ENCODE measurements around the gene ECSCR. TPM values are rescaled to one million over a fixed set of nuclear protein-coding genes. Genes with fewer than 3 reads are reported as not detected.
"Not testable (repeated sequence)": the region's sequence is repeated elsewhere in the genome, so short reads cannot be mapped to it uniquely, and the experiment has no call there.

The ECSCR gene, protein sequence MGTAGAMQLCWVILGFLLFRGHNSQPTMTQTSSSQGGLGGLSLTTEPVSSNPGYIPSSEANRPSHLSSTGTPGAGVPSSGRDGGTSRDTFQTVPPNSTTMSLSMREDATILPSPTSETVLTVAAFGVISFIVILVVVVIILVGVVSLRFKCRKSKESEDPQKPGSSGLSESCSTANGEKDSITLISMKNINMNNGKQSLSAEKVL
- not detected in 2 replicates for total RNA-seq (2014; rRNA removed; shearing (Covaris generic); ENCODE audit: low replicate concordance)

DNA sequence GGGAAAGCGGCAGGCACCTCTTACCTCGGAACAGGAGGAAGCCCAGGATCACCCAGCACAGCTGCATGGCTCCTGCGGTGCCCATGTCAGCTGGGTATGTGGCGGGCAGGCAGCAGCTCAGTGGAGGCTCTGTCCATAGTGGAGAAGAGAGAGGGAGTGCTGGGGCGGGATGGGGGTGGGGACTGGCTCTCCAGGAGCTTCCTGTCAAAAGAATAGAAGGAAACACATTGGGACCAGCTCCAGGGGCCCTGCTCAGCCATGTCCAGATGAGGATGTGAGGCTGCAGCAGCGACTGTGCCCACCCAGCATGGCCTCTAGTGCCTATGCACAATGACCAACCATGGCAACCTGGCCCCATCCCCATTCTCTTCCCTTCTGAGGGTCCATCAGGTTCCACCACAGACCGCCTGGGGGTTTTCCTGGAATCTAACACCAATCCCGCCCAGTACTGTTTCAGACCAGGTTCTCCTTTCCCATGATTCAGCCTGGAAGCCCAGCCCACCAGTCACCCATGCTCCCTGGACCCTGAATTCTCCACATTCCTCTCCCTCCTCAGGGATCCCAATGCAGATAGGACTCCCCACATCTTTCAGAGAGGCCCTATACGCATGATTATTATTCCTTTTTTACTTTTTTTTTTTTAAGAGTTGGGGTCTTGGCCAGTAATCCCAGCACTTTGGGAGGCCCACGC is at the start of gene ECSCR:
Gene ECSCR, minus strand, starts transcription at position 158 of the 691 bp plus-strand sequence. Its CDS starts 73 bp downstream, at position 85.
- H3K9me2 ChIP-seq (replicated peaks; ENCODE audit: insufficient read depth, low read length), result no peaks in the 10 kb centered on the region
- no peak within 1 kb of the TSS for H3K27ac ChIP-seq (ENCODE audit: low read length)
- H3K36me3 ChIP-seq (ENCODE audit: insufficient read depth, low read length), result no peaks in the 10 kb centered on the region
- no peaks in the 10 kb centered on the region for H3K9me3 ChIP-seq (ENCODE audit: low read length)
- no peaks in the 10 kb centered on the region for H3K4me1 ChIP-seq (ENCODE audit: low read length)
- no peaks in the 10 kb centered on the region for H3K27me3 ChIP-seq (ENCODE audit: low read length)
- no peaks in the 10 kb centered on the region for H4K20me1 ChIP-seq (ENCODE audit: insufficient read depth, low read depth, low read length)
- H2AFZ ChIP-seq (ENCODE audit: low read length), result no peak within 1 kb of the TSS
- H3K9ac ChIP-seq (ENCODE audit: low read length), result no peak within 1 kb of the TSS
- no peak within 1 kb of the TSS for H3K4me2 ChIP-seq (ENCODE audit: low read depth, low read length, poor library complexity, severe bottlenecking)
- no peaks in the 10 kb centered on the region for H3K79me2 ChIP-seq (ENCODE audit: low read length)
- DNase-seq, result no peak
- no peak within 1 kb of the TSS for H3K4me3 ChIP-seq (ENCODE audit: low read length)

DNA sequence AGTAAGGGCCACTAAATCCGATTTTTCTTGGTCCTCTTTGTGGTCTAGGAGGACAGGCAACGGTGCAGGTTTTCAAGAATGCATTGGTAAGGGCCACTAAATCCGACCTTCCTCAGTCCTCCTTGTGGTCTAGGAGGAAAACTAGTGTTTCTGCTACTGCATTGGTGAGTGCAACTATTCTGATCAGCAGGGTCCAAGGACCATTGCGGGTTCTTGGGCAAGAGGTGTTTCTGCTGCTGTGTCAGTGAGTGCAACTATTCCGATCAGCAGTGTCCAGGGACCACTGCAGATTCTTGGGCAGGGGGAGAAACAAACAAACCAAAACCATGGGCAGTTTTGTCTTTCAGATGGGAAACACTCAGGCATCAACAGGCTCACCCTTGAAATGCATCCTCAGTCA is 42.2 kb upstream of the ECSCR start:
- H3K9me3 ChIP-seq (ENCODE audit: low read length); H3K4me3 ChIP-seq (ENCODE audit: low read length); H3K27ac ChIP-seq (ENCODE audit: low read length); H3K36me3 ChIP-seq (ENCODE audit: insufficient read depth, low read length); DNase-seq; H3K4me2 ChIP-seq (ENCODE audit: low read depth, low read length, poor library complexity, severe bottlenecking); H3K27me3 ChIP-seq (ENCODE audit: low read length); H4K20me1 ChIP-seq (ENCODE audit: insufficient read depth, low read depth, low read length); H3K79me2 ChIP-seq (ENCODE audit: low read length); H2AFZ ChIP-seq (ENCODE audit: low read length); H3K4me1 ChIP-seq (ENCODE audit: low read length); H3K9ac ChIP-seq (ENCODE audit: low read length); H3K9me2 ChIP-seq (replicated peaks; ENCODE audit: insufficient read depth, low read length): not testable (repeated sequence)

DNA sequence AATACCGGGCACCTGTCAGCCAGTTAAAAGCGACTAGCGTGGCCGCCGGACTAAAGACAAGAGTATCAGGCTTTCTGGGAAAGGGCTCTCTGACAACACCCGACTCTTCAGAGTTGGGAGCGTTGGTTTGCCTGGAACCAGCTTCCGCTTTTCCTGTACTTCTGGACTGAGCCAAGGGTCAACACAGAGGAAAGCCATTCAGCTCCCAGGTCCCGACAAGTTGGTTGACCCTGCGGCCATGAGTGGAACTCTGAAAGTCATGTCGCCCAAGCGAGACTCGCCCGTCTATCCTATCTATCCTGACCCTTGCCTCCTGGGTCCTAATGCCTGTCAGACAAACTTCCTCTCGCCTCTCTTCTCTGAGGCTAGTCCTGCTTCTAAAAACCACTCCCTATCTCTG is 41.3 kb upstream of the ECSCR start:
- not testable (repeated sequence) for H3K9ac ChIP-seq (ENCODE audit: low read length); H2AFZ ChIP-seq (ENCODE audit: low read length); H3K27ac ChIP-seq (ENCODE audit: low read length)

DNA sequence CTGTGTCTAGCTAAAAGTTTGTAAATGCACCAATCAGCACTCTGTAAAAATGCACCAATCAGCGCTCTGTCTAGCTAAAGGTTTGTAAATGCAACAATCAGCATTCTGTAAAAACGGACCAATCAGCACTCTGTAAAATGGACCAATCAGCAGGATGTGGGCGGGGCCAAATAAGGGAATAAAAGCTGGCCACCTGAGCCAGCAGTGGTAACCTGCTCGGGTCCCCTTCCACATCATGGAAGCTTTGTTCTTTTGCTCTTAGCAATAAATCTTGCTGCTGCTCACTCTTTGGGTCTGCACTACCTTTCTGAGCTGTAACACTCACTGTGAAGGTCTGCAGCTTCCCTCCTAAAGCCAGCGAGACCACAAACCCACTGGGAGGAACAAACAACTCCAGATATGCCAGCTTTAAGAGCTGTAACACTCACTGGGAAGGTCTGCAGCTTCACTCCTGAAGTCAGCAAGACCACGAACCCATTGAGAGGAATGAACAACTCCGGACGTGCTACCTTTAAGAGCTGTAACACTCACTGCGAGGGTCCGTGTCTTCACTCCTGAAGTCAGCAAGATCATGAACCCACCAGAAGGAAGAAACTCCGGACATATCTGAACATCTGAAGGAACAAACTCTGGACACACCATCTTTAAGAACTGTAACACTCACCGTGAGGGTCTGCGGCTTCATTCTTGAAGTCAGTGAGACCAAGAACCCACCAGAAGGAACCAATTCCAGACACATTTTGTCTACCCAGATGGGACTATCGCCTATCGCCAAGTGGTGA is 40.7 kb upstream of the ECSCR start:
- not testable (repeated sequence) for H3K4me3 ChIP-seq (ENCODE audit: low read length); H3K27me3 ChIP-seq (ENCODE audit: low read length); H3K4me2 ChIP-seq (ENCODE audit: low read depth, low read length, poor library complexity, severe bottlenecking); H2AFZ ChIP-seq (ENCODE audit: low read length); H3K27ac ChIP-seq (ENCODE audit: low read length); DNase-seq; H3K4me1 ChIP-seq (ENCODE audit: low read length); H3K9me3 ChIP-seq (ENCODE audit: low read length); H3K9ac ChIP-seq (ENCODE audit: low read length); H4K20me1 ChIP-seq (ENCODE audit: insufficient read depth, low read depth, low read length); H3K9me2 ChIP-seq (replicated peaks; ENCODE audit: insufficient read depth, low read length); H3K79me2 ChIP-seq (ENCODE audit: low read length); H3K36me3 ChIP-seq (ENCODE audit: insufficient read depth, low read length)

More for the DNA sequence above, 41.3 kb upstream of the ECSCR start:
- H3K4me3 ChIP-seq (ENCODE audit: low read length); H3K27me3 ChIP-seq (ENCODE audit: low read length); H3K9me2 ChIP-seq (replicated peaks; ENCODE audit: insufficient read depth, low read length); H4K20me1 ChIP-seq (ENCODE audit: insufficient read depth, low read depth, low read length); H3K4me2 ChIP-seq (ENCODE audit: low read depth, low read length, poor library complexity, severe bottlenecking); H3K36me3 ChIP-seq (ENCODE audit: insufficient read depth, low read length); H3K4me1 ChIP-seq (ENCODE audit: low read length); H3K79me2 ChIP-seq (ENCODE audit: low read length); DNase-seq; H3K9me3 ChIP-seq (ENCODE audit: low read length): not testable (repeated sequence)

DNA sequence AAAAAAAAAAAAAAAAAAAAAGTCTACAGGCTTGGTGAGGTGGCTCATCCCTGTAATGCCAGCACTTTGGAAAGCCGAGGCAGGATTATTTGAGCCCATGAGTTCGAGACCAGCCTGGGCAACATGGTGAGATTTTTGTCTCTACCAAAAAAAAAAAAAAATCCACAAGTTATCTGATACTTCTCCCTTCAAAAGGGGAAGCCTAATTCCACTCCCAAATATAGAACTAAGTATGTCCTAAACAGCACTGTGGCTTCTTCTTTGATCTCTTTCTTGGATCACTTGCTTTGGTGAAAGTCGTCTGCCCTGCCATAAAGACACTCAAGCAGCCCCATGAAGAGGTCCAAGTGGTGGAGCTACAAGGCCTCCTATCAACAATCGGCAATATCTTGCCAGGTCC is 38.8 kb upstream of the ECSCR start:
- Histone ChIP-seq H4K20me1 (ENCODE audit: insufficient read depth, low read depth, low read length) (no peaks in the 10 kb centered on the region), H2AFZ (ENCODE audit: low read length) (no peak overlapping the region), H3K27me3 (ENCODE audit: low read length) (no peaks in the 10 kb centered on the region), H3K4me2 (ENCODE audit: low read depth, low read length, poor library complexity, severe bottlenecking) (no peak overlapping the region), H3K9me3 (ENCODE audit: low read length) (no peaks in the 10 kb centered on the region), H3K27ac (ENCODE audit: low read length) (no peak overlapping the region), H3K4me3 (ENCODE audit: low read length) (no peak overlapping the region), H3K9ac (ENCODE audit: low read length) (no peak overlapping the region), H3K79me2 (ENCODE audit: low read length) (no peaks in the 10 kb centered on the region), H3K36me3 (ENCODE audit: insufficient read depth, low read length) (no peaks in the 10 kb centered on the region), H3K9me2 (replicated peaks; ENCODE audit: insufficient read depth, low read length) (no peaks in the 10 kb centered on the region), H3K4me1 (ENCODE audit: low read length) (0 out of 2 replicates have a peak, but pooled peaks cover 3% of the 10 kb centered on the region)
- DNase-seq, result no peak

DNA sequence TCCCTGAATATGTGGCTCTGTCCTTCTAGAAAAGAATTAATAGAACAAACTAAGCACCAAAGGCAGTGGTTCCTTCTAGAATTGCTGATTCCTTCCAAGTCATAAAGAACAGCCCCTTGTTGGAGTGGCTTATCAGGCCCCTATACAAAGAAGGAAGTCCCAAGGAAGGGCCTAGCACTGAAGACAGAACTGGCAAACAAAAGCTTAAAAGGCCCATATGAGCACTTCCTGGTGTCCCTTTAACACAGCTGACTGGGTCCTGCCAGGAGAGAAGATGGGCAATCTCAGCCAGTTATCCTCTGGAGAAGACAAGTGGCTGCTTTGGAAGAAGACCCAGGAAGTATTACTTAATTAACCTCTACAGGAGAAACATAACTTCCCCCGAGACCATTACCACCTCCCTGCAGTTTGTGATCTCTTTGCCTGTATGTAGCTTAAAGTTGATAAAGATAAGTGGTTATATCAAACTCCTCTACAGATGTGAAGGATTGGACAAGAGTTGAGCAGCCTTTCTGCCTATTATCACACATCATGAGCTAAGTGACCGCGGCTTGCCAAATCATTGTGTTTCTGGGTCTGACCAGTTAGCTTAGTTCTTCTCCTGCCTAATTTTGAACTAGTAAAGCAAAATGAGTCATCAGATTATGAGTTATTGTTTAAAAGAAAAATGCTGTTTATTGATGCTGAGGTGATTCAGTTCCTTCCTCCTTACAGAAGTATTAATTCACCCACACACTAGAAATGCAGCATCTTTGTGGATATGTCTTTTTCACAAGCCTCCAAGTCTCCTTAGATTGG is 33.3 kb upstream of the ECSCR start:
- Histone ChIP-seq H3K79me2 (ENCODE audit: low read length) (no peaks in the 10 kb centered on the region), H3K4me2 (ENCODE audit: low read depth, low read length, poor library complexity, severe bottlenecking) (no peak overlapping the region), H3K4me1 (ENCODE audit: low read length) (0 out of 2 replicates have a peak, but pooled peaks cover 3% of the 10 kb centered on the region), H3K27ac (ENCODE audit: low read length) (no peak overlapping the region), H3K9me2 (replicated peaks; ENCODE audit: insufficient read depth, low read length) (no peaks in the 10 kb centered on the region), H4K20me1 (ENCODE audit: insufficient read depth, low read depth, low read length) (no peaks in the 10 kb centered on the region), H3K4me3 (ENCODE audit: low read length) (no peak overlapping the region), H3K9ac (ENCODE audit: low read length) (no peak overlapping the region), H3K9me3 (ENCODE audit: low read length) (no peaks in the 10 kb centered on the region), H3K36me3 (ENCODE audit: insufficient read depth, low read length) (no peaks in the 10 kb centered on the region), H3K27me3 (ENCODE audit: low read length) (no peaks in the 10 kb centered on the region), H2AFZ (ENCODE audit: low read length) (no peak overlapping the region)
- DNase-seq, result no peak

DNA sequence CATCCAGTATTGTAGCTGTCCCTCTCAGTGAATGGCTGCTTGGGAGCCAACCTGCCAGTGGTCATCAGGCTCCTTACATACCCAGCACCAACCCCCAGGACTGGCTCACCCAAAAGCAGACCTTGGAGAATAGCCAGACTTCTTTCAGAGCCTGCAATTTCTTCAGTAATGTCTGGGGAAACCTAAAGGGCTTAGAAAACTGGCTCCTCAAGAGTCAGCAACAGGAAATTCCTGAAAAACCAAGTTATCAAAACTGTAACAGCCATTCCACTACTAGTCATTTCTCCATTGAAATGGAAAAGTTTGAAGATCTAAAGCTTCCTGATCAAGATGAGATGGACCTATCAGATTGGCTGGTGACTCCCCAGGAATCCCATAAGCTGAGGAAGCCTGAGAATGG is 32.3 kb upstream of the ECSCR start:
- Histone ChIP-seq H3K4me3 (ENCODE audit: low read length) (no peak overlapping the region), H2AFZ (ENCODE audit: low read length) (no peak overlapping the region)

More for the DNA sequence above, 32.3 kb upstream of the ECSCR start:
- Histone ChIP-seq H3K9me2 (replicated peaks; ENCODE audit: insufficient read depth, low read length) (no peaks in the 10 kb centered on the region), H3K9ac (ENCODE audit: low read length) (no peak overlapping the region), H3K27ac (ENCODE audit: low read length) (no peak overlapping the region), H3K4me1 (ENCODE audit: low read length) (0 out of 2 replicates have a peak, but pooled peaks cover 3% of the 10 kb centered on the region), H3K36me3 (ENCODE audit: insufficient read depth, low read length) (no peaks in the 10 kb centered on the region), H3K4me2 (ENCODE audit: low read depth, low read length, poor library complexity, severe bottlenecking) (no peak overlapping the region), H3K79me2 (ENCODE audit: low read length) (no peaks in the 10 kb centered on the region), H4K20me1 (ENCODE audit: insufficient read depth, low read depth, low read length) (no peaks in the 10 kb centered on the region), H3K27me3 (ENCODE audit: low read length) (no peaks in the 10 kb centered on the region), H3K9me3 (ENCODE audit: low read length) (no peaks in the 10 kb centered on the region)
- DNase-seq, result no peak
